NCI-H128 (cell line): Measurements from ENCODE around the gene HOXC9.

Experiments
- DNase-seq: peaks from one replicate; lab custom pipeline; 2025; ENCODE audit not compliant: unreplicated experiment; lab: John Stamatoyannopoulos, UW

HOXC9 gene

GRCh38 chr12:54012631-54013409 is 12.9 kb downstream of the HOXC9 start:
- DNase-seq = no peak

DNA sequence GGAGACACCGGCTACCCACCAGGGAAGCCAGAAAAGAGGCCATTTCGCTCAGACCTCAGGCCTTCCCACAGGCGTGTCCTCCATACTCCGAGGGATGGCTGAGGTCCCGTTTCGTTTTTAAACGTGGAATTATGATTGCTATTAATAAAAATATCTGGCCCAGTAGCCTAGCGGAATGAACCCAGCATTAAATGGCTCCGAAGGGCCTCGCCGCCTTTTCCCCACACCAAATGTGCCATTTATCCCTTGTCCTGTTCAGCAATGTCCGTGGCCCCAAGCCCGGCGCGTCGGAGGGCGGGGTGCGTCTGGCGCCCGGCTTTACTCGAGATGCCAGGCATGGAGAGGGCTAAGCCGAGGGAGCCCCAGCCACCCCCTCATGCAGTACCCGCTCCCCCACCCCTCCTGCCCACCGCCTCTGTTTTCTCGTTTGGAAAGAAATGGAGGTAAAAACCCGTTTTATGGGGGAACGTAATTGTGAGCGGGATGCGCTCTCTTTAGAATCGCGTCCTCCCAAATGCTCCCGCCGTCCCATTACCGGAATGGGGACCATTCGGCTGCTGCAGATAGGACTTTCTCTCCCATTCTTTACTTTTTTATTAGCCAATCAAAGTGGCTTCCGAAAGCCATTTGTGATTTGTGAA is 14.5 kb downstream of the HOXC9 start:
- DNase-seq = no peak

DNA sequence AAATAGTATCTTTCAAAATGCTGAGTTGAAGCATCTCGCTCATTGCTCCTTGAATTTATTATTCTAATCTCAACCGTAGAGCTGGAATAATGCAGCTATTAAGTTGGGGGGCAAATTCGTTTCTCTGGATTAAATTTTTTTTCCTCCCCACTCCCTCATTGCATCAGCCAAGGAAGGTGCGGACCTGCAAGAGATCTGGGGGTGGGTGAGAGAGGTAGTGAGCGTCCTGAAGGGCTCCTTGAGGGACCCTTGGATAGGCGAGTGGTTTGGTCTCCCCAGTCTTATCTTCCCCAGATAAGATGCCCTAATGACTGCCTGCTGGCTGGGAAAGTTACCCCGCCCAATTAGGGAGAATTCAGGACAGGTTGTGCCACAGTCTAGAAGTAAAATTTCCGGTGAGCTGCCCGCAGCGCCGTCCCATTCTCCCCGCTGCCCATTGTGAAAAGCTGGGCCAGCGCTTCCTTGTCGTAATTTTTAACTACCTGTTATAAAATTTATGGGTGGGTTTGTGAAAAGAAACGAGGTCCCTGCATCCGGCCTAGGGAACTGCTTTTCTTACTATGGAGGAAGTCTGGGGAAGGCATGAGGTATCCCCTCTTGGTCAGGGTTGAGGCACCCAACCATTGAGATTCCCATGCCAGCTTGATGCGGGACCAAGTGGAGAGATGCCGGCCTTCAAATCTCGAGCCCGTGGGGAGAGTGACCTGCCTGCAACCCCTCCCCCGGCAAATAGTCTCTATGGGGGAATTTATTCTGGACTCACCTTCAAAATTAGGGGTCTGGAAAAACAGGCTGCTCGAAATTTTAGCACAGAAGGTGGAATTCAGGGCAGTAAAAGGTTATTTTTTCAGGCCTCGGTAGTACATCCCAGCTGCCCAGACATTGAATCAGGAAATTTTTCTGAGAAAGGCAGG is 15.3 kb downstream of the HOXC9 start:
- DNase-seq = no peak

GRCh38 chr12:54016051-54016450 is 16.1 kb downstream of the HOXC9 start:
- DNase-seq = no peak

- no peak for DNase-seq
These were observed 16.6 kb downstream of the HOXC9 start for GRCh38 chr12:54016478-54016964.

DNA sequence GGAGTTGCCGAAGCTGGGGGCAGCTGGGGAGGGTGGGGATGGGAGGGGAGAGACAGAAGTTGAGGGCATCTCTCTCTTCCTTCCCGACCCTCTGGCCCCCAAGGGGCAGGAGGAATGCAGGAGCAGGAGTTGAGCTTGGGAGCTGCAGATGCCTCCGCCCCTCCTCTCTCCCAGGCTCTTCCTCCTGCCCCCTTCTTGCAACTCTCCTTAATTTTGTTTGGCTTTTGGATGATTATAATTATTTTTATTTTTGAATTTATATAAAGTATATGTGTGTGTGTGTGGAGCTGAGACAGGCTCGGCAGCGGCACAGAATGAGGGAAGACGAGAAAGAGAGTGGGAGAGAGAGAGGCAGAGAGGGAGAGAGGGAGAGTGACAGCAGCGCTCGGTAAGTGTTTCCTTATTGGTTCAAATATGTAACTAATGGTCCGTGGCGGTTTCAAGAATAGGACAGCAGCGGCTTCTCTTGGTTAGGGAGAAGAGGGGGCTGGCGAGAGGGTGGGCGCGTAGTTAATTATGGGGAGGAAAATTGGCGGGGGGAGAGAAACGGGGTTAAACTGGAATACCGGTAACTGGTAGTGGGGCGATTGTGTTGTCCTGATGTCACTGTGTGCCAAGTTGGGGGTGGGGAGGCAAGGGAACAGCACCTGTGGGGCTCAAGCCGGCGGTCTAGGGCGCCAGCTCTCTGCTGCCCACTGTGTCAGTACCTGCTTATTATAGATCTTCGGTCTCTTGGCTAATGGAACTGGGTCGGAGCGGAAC is 17.2 kb downstream of the HOXC9 start:
- no peak for DNase-seq

GRCh38 chr12:54017878-54018467 is 18.0 kb downstream of the HOXC9 start:
- peak; percentile 50 for DNase-seq

DNA sequence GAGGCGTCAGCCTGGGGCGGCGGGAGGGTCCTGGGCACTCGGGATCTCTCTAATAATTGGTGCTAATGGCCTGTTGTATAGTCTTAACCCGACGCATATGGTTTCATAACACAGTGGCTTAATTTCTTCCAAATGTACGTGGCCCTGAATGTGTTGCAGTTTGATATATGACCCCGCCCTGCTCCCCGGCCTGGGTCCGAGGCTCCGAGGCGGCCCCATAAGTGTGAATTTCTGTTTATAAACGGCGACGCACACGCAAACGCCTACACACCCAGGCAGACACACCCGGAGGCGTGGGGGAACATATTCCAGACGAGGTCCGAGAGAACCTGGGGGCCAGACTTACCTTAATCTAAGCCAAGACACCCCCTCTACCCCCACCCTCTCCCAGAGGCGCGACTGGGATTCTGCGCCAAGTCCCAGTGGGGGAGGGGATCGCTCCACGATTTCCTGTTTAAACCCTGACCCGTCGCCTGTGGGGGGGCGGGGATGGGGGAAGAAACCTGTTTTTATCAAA is 18.6 kb downstream of the HOXC9 start:
- no peak for DNase-seq

DNA sequence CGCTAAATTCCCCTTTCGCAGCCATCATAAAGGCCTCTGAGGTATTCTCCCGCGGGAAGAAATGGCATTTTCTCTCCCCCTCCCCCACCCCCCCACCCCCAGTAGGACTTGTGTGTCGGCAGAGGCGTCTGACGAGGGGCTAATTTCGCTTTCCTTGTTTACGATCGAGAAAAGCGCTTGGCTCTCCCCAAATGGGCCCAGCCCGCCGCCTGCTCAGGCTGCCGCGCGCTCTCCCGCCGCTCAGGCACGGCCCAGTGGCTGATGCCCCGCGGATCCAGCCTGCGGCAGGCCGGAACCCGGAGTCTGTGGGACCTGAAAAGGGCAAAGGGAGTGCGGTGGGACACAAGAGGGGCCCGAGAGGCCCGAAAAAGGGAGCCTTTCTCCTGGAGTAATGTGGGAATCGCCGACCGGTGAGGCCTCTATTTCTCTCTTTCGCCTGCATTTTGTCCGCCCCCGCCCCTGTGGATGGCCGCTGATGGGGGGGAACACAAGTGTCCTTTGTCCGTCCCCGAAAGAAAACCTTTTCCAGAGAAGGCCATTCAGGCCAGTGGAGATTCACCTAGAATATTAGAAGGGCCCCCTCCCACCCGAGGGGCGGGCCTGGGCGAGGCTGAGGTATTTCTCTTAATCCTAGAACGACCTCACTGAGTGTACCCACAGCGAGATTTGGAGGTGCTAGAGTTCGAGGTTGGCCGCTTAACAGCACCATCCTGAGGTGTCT is 19.3 kb downstream of the HOXC9 start:
- no peak for DNase-seq

DNA sequence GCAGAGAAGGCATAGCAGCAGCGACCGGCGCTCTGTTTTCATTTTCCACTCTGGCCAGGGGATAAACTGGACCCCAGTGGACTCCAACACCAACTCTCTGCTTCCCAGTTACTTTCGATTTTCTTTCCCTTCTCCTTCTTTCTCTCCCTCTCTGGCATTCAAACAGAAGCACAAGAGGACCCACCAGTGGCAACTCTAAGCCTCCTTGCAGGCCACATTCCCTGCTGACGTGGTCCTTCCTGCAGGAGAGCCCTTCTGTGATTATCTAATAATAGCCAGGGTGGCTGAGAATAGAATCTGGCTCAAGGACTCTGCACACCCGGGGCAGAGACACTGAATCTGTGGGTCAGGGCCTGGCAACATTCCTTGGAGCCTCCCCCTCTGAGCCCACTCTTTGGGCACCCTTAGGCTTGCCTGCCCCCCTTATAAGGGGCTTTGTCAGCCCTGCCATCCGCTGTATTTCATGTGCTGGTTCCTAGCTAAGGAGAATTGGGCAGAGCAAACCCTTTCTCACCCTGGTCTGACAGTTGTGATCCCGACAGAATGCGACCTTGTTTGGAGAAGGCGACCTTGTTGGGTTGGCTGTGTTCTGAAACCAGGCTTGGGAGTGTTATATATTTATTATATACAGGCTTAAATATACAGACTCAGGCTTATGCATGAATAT is 20.1 kb downstream of the HOXC9 start:
- no peak for DNase-seq

GRCh38 chr12:54020591-54021405 is 20.8 kb downstream of the HOXC9 start:
- DNase-seq = no peak

DNA sequence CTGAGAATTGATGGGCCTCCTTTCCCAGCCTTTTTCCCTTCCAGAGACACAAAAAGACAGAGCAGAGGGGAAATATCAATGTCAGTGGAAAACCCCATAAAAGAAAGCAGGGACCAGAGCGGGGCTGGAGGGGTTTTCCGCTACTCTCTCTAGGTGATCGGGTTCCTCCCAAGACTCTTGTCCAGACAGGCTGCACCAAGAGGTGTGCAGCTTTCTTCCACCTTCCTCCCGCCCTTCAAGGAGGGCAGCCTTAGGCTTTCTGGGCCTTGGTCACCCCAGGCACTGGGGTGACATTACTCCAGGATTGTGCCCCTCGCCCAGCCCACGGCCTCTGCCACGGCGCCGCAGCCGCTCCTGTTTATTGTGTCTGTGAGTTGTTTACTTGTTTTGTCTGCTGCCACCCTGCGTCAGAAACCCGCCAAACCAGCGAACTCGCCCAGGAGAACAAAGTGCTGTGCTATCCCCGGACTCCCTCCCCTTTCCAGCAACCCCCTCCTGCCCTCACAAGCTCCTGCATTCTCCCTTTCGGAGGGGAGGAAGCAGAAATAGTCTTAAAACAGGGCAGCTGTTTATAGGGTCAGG is 21.6 kb downstream of the HOXC9 start:
- DNase-seq = no peak

GRCh38 chr12:54022960-54023884 is 23.3 kb downstream of the HOXC9 start:
- DNase-seq = no peak

- no peak for DNase-seq
These were observed 24.2 kb downstream of the HOXC9 start for GRCh38 chr12:54024127-54024526.

- DNase-seq = no peak
These were observed 24.8 kb downstream of the HOXC9 start for GRCh38 chr12:54024581-54025305.
